ENCODE measurements around the gene MIGA2.

MIGA2 gene

DNA sequence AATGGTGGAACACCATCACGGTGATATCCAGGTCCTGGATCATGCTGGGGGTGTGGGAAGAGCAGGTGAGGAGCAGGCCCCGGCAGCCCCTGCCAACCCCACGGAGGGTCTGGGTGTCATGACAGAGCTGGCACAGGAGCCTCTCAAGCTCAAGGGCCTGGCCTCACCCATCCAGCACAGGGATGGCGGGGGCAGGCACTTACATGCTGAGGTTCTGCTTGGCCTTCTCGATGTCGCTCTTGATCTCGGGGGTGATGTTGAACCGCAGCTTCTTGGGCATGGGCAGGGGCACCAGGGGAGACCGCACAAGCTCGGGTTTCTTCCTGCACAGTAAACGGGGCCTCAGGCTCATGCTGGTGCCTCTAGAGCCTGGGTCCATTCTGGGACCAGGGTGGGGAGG lies 61.9 kb downstream of the MIGA2 start:
- ATAC-seq (ENCODE audit: low read depth) (no peak), DNase-seq (ENCODE audit: low spot score) (no peak)
- H3K4me1 ChIP-seq (ENCODE audit: insufficient read depth, poor library complexity, severe bottlenecking) = peaks cover 5% of the 10 kb centered on the region
- H3K9me3 ChIP-seq (ENCODE audit: severe bottlenecking) = no peaks in the 10 kb centered on the region
- no peaks in the 10 kb centered on the region for H3K36me3 ChIP-seq (ENCODE audit: low read depth)
- no peak overlapping the region for H3K27ac ChIP-seq (ENCODE audit: poor library complexity, severe bottlenecking)
- TF ChIP-seq CTCF (IDR thresholded peaks at IDR 0.05; ENCODE audit: poor library complexity, severe bottlenecking) = no peak
- H3K4me3 ChIP-seq (ENCODE audit: severe bottlenecking) = no peak overlapping the region
- no peaks in the 10 kb centered on the region for H3K27me3 ChIP-seq (ENCODE audit: insufficient read depth, poor library complexity, severe bottlenecking)

- Histone ChIP-seq H3K9me3 (ENCODE audit: severe bottlenecking) (no peaks in the 10 kb centered on the region), H3K4me1 (ENCODE audit: insufficient read depth, poor library complexity, severe bottlenecking) (peaks cover 5% of the 10 kb centered on the region), H3K27me3 (ENCODE audit: insufficient read depth, poor library complexity, severe bottlenecking) (no peaks in the 10 kb centered on the region), H3K4me3 (ENCODE audit: severe bottlenecking) (no peak overlapping the region), H3K36me3 (ENCODE audit: low read depth) (no peaks in the 10 kb centered on the region), H3K27ac (ENCODE audit: poor library complexity, severe bottlenecking) (no peak overlapping the region)
- TF ChIP-seq CTCF (IDR thresholded peaks at IDR 0.05; ENCODE audit: poor library complexity, severe bottlenecking) = no peak
- no peak for DNase-seq (ENCODE audit: low spot score)
- no peak for ATAC-seq (ENCODE audit: low read depth)
These were observed 64.2 kb downstream of the MIGA2 start for GRCh38 chr9:129100383-129101169.

GRCh38 chr9:129101279-129101678 lies 64.9 kb downstream of the MIGA2 start:
- no peak for TF ChIP-seq CTCF (IDR thresholded peaks at IDR 0.05; ENCODE audit: poor library complexity, severe bottlenecking)
- no peaks in the 10 kb centered on the region for H3K9me3 ChIP-seq (ENCODE audit: severe bottlenecking)
- ATAC-seq (ENCODE audit: low read depth) (no peak), DNase-seq (ENCODE audit: low spot score) (no peak)
- no peak overlapping the region for H3K27ac ChIP-seq (ENCODE audit: poor library complexity, severe bottlenecking)
- no peaks in the 10 kb centered on the region for H3K36me3 ChIP-seq (ENCODE audit: low read depth)
- no peak overlapping the region for H3K4me3 ChIP-seq (ENCODE audit: severe bottlenecking)
- H3K4me1 ChIP-seq (ENCODE audit: insufficient read depth, poor library complexity, severe bottlenecking) = peaks cover 5% of the 10 kb centered on the region
- H3K27me3 ChIP-seq (ENCODE audit: insufficient read depth, poor library complexity, severe bottlenecking) = no peaks in the 10 kb centered on the region

DNA sequence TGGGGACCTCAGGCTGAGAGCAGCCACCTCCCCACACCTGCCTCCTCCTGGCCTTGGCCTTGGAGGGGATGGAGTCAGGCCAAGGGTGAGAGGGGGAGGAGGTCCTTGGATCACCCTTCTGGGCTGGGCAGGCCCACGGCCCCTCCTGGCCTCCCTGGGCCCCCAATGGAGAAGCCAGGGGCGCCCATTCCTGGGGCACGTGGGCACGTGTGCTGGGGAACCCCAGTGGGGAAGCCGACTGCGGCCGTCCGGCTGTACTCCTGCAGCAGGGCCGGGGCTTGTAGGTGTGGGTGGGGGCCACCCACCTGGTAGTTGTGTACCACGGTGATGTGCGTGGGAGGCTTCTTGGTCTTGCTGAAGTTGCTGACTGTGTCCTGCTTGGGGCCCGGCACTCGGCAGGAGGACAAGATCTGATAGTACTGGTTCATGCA lies 65.7 kb downstream of the MIGA2 start:
- Histone ChIP-seq H3K4me1 (ENCODE audit: insufficient read depth, poor library complexity, severe bottlenecking) (peaks cover 5% of the 10 kb centered on the region), H3K27me3 (ENCODE audit: insufficient read depth, poor library complexity, severe bottlenecking) (no peaks in the 10 kb centered on the region), H3K27ac (ENCODE audit: poor library complexity, severe bottlenecking) (no peak overlapping the region), H3K9me3 (ENCODE audit: severe bottlenecking) (no peaks in the 10 kb centered on the region), H3K36me3 (ENCODE audit: low read depth) (no peaks in the 10 kb centered on the region), H3K4me3 (ENCODE audit: severe bottlenecking) (no peak overlapping the region)
- DNase-seq (ENCODE audit: low spot score) = no peak
- ATAC-seq (ENCODE audit: low read depth) = no peak
- no peak for TF ChIP-seq CTCF (IDR thresholded peaks at IDR 0.05; ENCODE audit: poor library complexity, severe bottlenecking)
